ENCODE measurements around the gene MAPK8IP3. TPM values are rescaled to one million over a fixed set of nuclear protein-coding genes. Genes with fewer than 3 reads are reported as not detected.

The MAPK8IP3 gene
- total and polyA plus RNA-seq, 7 donors: 11.7 to 31.6 (median 22.6) TPM

DNA sequence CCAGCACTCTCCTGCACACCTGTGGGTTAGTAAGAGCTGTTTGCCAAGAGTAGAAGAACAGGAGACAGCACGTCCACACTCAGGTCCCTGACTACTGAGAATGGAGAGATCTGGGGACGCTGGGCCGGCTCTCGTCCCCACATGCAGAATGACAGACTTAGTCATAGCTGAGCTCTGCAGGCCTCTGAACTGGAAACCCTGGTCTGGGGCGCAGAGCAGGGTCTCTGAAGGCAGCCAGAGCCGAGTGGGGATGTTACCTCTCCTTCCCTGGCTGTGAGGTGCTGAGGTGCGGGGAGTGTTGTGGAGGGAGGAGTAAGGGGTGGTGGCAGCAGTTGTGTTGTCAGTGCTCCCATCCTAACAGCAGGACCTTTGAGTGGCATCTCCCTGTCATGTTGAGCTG lies 35.1 kb upstream of the MAPK8IP3 start:
- Histone ChIP-seq H3K9me3 (no peaks in the 10 kb centered on the region), H3K27me3 (ENCODE audit: insufficient read depth in 3 of 3, low read length in 2 of 3) (no peaks in the 10 kb centered on the region), H3K4me1 (no peaks in the 10 kb centered on the region), H3K27ac (no peak overlapping the region), H3K36me3 (ENCODE audit: insufficient read depth in 1 of 2, low read depth in 1 of 2) (peaks cover 3 to 97% of the 10 kb centered on the region in 2 donors), H3K4me3 (no peak overlapping the region)
- DNase-seq (no peak), ATAC-seq (no peak)
- TF ChIP-seq, protein P1, sequence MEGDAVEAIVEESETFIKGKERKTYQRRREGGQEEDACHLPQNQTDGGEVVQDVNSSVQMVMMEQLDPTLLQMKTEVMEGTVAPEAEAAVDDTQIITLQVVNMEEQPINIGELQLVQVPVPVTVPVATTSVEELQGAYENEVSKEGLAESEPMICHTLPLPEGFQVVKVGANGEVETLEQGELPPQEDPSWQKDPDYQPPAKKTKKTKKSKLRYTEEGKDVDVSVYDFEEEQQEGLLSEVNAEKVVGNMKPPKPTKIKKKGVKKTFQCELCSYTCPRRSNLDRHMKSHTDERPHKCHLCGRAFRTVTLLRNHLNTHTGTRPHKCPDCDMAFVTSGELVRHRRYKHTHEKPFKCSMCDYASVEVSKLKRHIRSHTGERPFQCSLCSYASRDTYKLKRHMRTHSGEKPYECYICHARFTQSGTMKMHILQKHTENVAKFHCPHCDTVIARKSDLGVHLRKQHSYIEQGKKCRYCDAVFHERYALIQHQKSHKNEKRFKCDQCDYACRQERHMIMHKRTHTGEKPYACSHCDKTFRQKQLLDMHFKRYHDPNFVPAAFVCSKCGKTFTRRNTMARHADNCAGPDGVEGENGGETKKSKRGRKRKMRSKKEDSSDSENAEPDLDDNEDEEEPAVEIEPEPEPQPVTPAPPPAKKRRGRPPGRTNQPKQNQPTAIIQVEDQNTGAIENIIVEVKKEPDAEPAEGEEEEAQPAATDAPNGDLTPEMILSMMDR (IDR thresholded peaks at IDR 0.05): no peak
- intact Hi-C loops (cut with DNase I): loop anchor here in 1 of 2 donors (5.0 kb wide), 1 partner anchor 189 kb away; no protein-coding TSS in a partner anchor
- WGBS, 3 donors: 92 to 94% (median 92%) methylated on average over 7 of the region's 7 CpGs

DNA sequence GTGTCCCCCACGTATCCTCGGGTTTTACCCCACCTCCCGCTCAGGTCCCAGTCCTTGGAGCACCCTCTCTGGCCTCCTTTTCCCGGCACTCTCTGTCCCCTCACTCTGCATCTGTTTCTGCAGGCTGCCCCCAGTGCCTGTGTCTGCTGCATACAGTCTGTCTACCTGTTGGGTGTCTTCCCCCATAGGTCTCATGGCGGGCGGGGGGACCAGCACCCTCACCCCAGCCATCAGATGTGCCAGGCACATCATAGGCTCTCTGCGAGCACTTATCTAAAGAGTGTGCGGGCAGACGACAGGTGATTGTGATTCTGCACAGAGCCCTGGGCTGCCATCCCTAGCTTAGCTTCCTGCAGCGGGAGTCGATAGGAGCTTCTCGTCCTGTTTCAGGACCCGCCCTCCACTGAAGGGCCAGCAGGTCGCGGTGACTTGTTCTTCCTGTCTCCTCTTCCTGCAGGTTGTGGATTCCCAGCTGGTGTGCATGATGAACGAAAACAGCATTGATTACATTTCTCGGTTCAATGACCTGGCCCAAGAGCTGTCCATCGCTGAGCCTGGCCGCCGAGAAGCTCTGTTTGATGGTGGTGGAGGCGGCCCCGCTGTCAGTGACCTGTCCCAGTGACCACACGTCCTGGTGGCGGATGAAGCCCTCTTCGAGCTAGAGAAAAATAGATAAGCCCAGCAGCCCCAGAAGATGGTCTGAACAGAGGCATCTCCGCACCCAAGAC lies 32.4 kb upstream of the MAPK8IP3 start:
- DNase-seq (no peak), ATAC-seq (no peak)
- intact Hi-C loops (cut with DNase I): loop anchor here in 1 of 2 donors (5.0 kb wide), 1 partner anchor 191 kb away; no protein-coding TSS in a partner anchor
- TF ChIP-seq, protein P1 (IDR thresholded peaks at IDR 0.05): no peak
- Histone ChIP-seq H3K27ac (no peak overlapping the region), H3K9me3 (no peaks in the 10 kb centered on the region), H3K36me3 (ENCODE audit: insufficient read depth in 1 of 2, low read depth in 1 of 2) (peaks cover 3 to 79% of the 10 kb centered on the region in 2 donors), H3K4me3 (no peak overlapping the region), H3K27me3 (ENCODE audit: insufficient read depth in 3 of 3, low read length in 2 of 3) (no peaks in the 10 kb centered on the region), H3K4me1 (no peaks in the 10 kb centered on the region)
- 89 to 91% (median 90%) methylated on average over 26 of the region's 26 CpGs for WGBS, 3 donors

DNA sequence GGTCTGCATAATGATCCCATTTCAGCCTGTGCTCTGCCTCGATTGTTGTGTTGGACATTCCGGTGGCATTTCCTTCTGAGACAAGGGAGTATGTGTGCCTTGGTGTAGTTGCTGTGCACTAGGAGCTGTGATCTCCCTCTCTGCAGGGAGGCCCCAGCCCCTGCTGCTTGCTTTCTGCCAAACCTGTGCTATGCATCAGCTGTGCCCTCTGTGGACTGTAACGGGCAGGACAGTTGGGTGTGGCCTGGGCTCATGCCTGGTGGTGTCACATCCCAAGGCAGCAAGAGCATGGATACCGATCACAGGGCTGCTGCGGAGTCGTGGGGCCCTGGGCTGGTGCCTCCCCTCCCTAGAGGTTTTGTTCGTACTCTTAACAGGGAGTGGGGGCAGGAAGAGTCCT lies 31.7 kb upstream of the MAPK8IP3 start:
- intact Hi-C loops (cut with DNase I): loop anchor here in 1 of 2 donors (5.0 kb wide), 1 partner anchor 192 kb away; no protein-coding TSS in a partner anchor
- no peak for DNase-seq
- Histone ChIP-seq H3K4me3 (no peak overlapping the region), H3K27me3 (ENCODE audit: insufficient read depth in 3 of 3, low read length in 2 of 3) (no peaks in the 10 kb centered on the region), H3K27ac (no peak overlapping the region), H3K4me1 (peaks cover 6% of the 10 kb centered on the region), H3K36me3 (ENCODE audit: insufficient read depth in 1 of 2, low read depth in 1 of 2) (peaks cover 3 to 72% of the 10 kb centered on the region in 2 donors), H3K9me3 (no peaks in the 10 kb centered on the region)
- TF ChIP-seq, protein P1 (IDR thresholded peaks at IDR 0.05): no peak
- 65 to 74% (median 69%) methylated on average over 7 of the region's 7 CpGs for WGBS, 3 donors
- no peak for ATAC-seq

DNA sequence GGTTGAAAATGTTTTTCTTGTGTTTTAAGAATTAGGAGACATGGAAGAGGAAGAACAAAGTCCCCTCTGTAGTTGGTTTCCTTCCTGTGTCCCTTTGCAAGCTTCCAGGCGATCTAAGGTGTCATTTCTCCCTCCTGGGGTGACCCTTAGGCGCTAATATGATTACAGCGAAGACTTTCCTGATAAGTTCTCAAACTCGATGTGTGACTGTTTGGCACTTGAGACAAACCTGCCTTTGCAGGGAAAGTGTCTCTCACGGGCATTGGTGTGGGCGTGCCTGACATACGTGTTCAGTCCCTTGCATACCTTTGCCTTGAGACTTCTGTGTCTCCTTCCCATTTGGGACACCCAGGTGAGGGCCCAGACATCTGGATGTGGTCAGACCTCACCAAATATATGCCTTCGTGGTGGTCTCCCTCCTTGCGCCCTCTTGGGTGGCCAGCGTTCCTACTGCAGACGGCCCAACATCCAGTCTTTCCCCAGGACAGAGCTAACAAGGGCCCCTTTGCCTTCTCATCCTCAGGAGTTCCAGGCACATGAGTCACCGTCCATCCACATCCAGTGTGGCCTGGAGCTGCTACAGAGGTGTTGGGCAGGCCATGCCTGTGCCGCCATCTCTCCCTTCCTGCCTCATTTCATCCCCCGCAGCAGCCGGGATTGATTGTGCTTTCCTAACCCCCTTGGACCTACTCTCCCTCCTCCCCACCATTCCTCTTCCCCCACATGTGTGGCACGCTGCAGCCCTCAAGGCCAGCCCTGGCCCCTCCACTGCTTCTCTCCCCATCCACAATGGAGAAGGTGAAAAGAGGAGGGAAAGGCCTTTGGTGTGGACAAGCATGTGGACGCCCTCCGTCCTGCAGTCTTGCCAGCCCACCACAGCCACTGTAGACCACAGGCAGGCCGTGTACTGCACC lies 31.0 kb upstream of the MAPK8IP3 start:
- ATAC-seq: no peak

More for the DNA sequence above, 31.0 kb upstream of the MAPK8IP3 start:
- intact Hi-C loops (cut with DNase I): loop anchor here in 1 of 2 donors (5.0 kb wide), 2 partner anchors 63 to 193 kb away; partner anchors contain the start of genes CRAMP1 and IFT140
- H3K27ac ChIP-seq: no peak overlapping the region
- WGBS, 3 donors: 90 to 92% (median 92%) methylated on average over 18 to 19 of the region's 19 CpGs
- H3K27me3 ChIP-seq (ENCODE audit: insufficient read depth in 3 of 3, low read length in 2 of 3): no peaks in the 10 kb centered on the region
- no peaks in the 10 kb centered on the region for H3K9me3 ChIP-seq
- TF ChIP-seq, protein P1 (IDR thresholded peaks at IDR 0.05): no peak
- peaks cover 3 to 65% of the 10 kb centered on the region in 2 donors for H3K36me3 ChIP-seq (ENCODE audit: insufficient read depth in 1 of 2, low read depth in 1 of 2)
- no peak for DNase-seq
- H3K4me1 ChIP-seq: peaks cover 6% of the 10 kb centered on the region
- H3K4me3 ChIP-seq: no peak overlapping the region

Measured in psoas muscle (tissue), 8 donors.